Panc1 (cell line): ENCODE measurements around the gene ZC3H7A. TPM values are rescaled to one million over a fixed set of nuclear protein-coding genes. Genes with fewer than 3 reads are reported as not detected.
A peak's percentile ranks its signal among the peaks of the same experiment; 100 is the strongest.

Experiments
- ATAC-seq: fragments of 200-7000 bp; cut with Tn5 transposase; 2 replicates; pipeline ENCODE4 v1.9.1; 2020; ENCODE audit warnings: mild to moderate bottlenecking, moderate library complexity
- BruUV-seq: library from RNA; stranded (reverse); fragments of 400-500 nt; replicated peaks from 2 replicates; lab custom pipeline; 2021; lab: Mats Ljungman, UMichigan
- CTCF ChIA-PET: fragments of 300-600 bp; sonication (Branson Sonifier 250); formaldehyde crosslinking; loops from one replicate; lab custom pipeline; 2022; ENCODE audit warnings: antibody characterized with exemption; lab: Charles Lee
- POLR2A ChIA-PET: fragments of 300-600 bp; sonication (Branson Sonifier 250); formaldehyde crosslinking; loops from one replicate; lab custom pipeline; 2022; ENCODE audit warnings: antibody characterized with exemption; lab: Charles Lee
- DNase-seq: peaks from one replicate; pipeline ENCODE4 v3.0.0-alpha.2; 2010; ENCODE audit warnings: low read depth, low spot score
- H3K27ac ChIP-seq: 2 replicates; pipeline ENCODE4 v1.5.1; 2011; ENCODE audit warnings: mild to moderate bottlenecking, low read length, inconsistent platforms
- H3K27me3 ChIP-seq: fragments of 200-500 bp; sonication (Bioruptor generic); 2 replicates; pipeline ENCODE4 v1.6.0; 2014; ENCODE audit warnings: low read length, inconsistent platforms; ENCODE audit not compliant: control insufficient read depth, insufficient read depth
- H3K36me3 ChIP-seq: fragments of 200-500 bp; sonication (Bioruptor generic); 2 replicates; pipeline ENCODE4 v1.5.1; 2014; ENCODE audit warnings: inconsistent platforms, mild to moderate bottlenecking, low read length, moderate library complexity; ENCODE audit not compliant: control insufficient read depth, insufficient read depth
- H3K4me1 ChIP-seq: 2 replicates; pipeline ENCODE4 v1.5.1; 2011; ENCODE audit warnings: inconsistent platforms, mild to moderate bottlenecking, low read length, moderate library complexity; ENCODE audit not compliant: control insufficient read depth, insufficient read depth
- H3K4me3 ChIP-seq, 2 experiments: 2 replicates each; pipeline ENCODE4 v1.5.1; 2011 to 2012; ENCODE audit warnings: low read depth in 2 of 2, low read length in 2 of 2, mild to moderate bottlenecking in 2 of 2, inconsistent platforms in 1 of 2, moderate library complexity in 1 of 2
- H3K9me3 ChIP-seq: fragments of 200-500 bp; sonication (Bioruptor generic); 2 replicates; pipeline ENCODE4 v1.5.1; 2014; ENCODE audit warnings: low read depth, mild to moderate bottlenecking, inconsistent platforms, low read length, moderate library complexity; ENCODE audit not compliant: control insufficient read depth, insufficient read depth
- CTCF ChIP-seq: fragments of 450-650 bp; IDR thresholded peaks from 2 replicates; pipeline ENCODE4 v1.5.1; 2017; ENCODE audit warnings: mild to moderate bottlenecking
- POLR2AphosphoS5 ChIP-seq: IDR thresholded peaks from 2 replicates; pipeline ENCODE4 v1.6.1; 2012; ENCODE audit warnings: mild to moderate bottlenecking, low read depth, low read length, moderate library complexity
- REST ChIP-seq, 2 experiments: IDR thresholded peaks; 2 replicates each; pipeline ENCODE4 v1.6.1; 2011 to 2012; ENCODE audit warnings: low read depth in 2 of 2, control low read depth in 1 of 2, low read length in 1 of 2, mild to moderate bottlenecking in 1 of 2, moderate library complexity in 1 of 2; ENCODE audit not compliant: insufficient read depth in 1 of 2
- SIN3A ChIP-seq: IDR thresholded peaks from 2 replicates; pipeline ENCODE4 v1.6.1; 2012; ENCODE audit warnings: low read depth, mild to moderate bottlenecking, low read length, moderate library complexity, borderline replicate concordance; ENCODE audit not compliant: insufficient read depth
- TCF7L2 ChIP-seq: IDR thresholded peaks from 2 replicates; pipeline ENCODE4 v1.6.1; 2011; ENCODE audit warnings: mild to moderate bottlenecking, low read depth, low read length, inconsistent platforms
- in situ Hi-C: cut with HindIII; loops from 2 replicates; pipeline ENCODE4 v1.10.0; 2016; ENCODE audit warnings: low sequenced_read_pairs, low pct_unique_long_range_greater_than_20kb
- intact Hi-C: fragments of 100-400 bp; cut with micrococcal nuclease; formaldehyde crosslinking; loops from one replicate; pipeline ENCODE4 v1.10.0; 2022; ENCODE audit not compliant: unreplicated experiment
- total RNA-seq: library from RNA; stranded (reverse); gene quantifications from one replicate; pipeline ENCODE4 v1.2.1, GENCODE V29; 2021; ENCODE audit not compliant: unreplicated experiment

ZC3H7A gene
- total RNA-seq, 1 experiment from 2014 or later = 52.3 TPM

- Histone ChIP-seq H3K9me3 (no peaks in the 10 kb centered on the region), H3K4me1 (no peaks in the 10 kb centered on the region), H3K27ac (no peak overlapping the region), H3K27me3 (no peaks in the 10 kb centered on the region), H3K4me3 (no peak overlapping the region), H3K36me3 (no peaks in the 10 kb centered on the region)
- CTCF ChIA-PET = no interaction called here
- ATAC-seq (no peak), DNase-seq (no peak)
- in situ Hi-C loops = no loop called here
- TF ChIP-seq CTCF = no peak
- no peak for TF ChIP-seq TCF7L2
- no peak for TF ChIP-seq SIN3A
- TF ChIP-seq REST (IDR thresholded peaks at IDR 0.05; ENCODE audit: insufficient read depth in 1 of 2, low read depth in 2 of 2, low read length in 1 of 2) = no peak
- no peak for TF ChIP-seq POLR2AphosphoS5
- BruUV-seq = no TSS peak
- POLR2A ChIA-PET = no interaction called here
- intact Hi-C loops = no loop called here
Measured at GRCh38 chr16:11707679-11708197, 89.3 kb downstream of the ZC3H7A start.

- Histone ChIP-seq H3K36me3 (no peaks in the 10 kb centered on the region), H3K9me3 (no peaks in the 10 kb centered on the region), H3K4me3 (no peak overlapping the region), H3K27me3 (no peaks in the 10 kb centered on the region), H3K4me1 (no peaks in the 10 kb centered on the region), H3K27ac (no peak overlapping the region)
- intact Hi-C loops = no loop called here
- POLR2A ChIA-PET = no interaction called here
- no TSS peak for BruUV-seq
- ATAC-seq (peak; percentile 60; the same call in 1 of the 2 replicates), DNase-seq (no peak)
- TF ChIP-seq POLR2AphosphoS5 (no peak), CTCF (no peak), SIN3A (no peak), REST (IDR thresholded peaks at IDR 0.05; ENCODE audit: insufficient read depth in 1 of 2, low read depth in 2 of 2, low read length in 1 of 2) (no peak), TCF7L2 (no peak)
- in situ Hi-C loops = no loop called here
- CTCF ChIA-PET = no interaction called here
Measured at GRCh38 chr16:11706180-11706742, 90.8 kb downstream of the ZC3H7A start.
